H9 (cell line): ENCODE measurements around the gene SCRN2. TPM values are rescaled to one million over a fixed set of nuclear protein-coding genes. Genes with fewer than 3 reads are reported as not detected.

ENCODE experiments used
- DNase-seq: peaks from one replicate; pipeline ENCODE4 v3.0.0-alpha.2; 2017
- H2AFZ ChIP-seq: one replicate; pipeline ENCODE4 v1.6.1; 2013; ENCODE audit warnings: mild to moderate bottlenecking, low read length, control low read depth, moderate library complexity
- H2AK5ac ChIP-seq: 2 replicates; pipeline ENCODE4 v1.6.1; 2013; ENCODE audit warnings: low read length, control low read depth, mixed read lengths; ENCODE audit not compliant: insufficient read length
- H2BK120ac ChIP-seq: one replicate; pipeline ENCODE4 v1.6.1; 2013; ENCODE audit warnings: low read depth, mild to moderate bottlenecking, low read length, control low read depth, inconsistent platforms; ENCODE audit not compliant: poor library complexity, severe bottlenecking
- H2BK12ac ChIP-seq: 2 replicates; pipeline ENCODE4 v1.6.1; 2013; ENCODE audit warnings: low read length, control low read depth, mixed read lengths, low read depth; ENCODE audit not compliant: insufficient read length
- H2BK15ac ChIP-seq: 2 replicates; pipeline ENCODE4 v1.6.1; 2013; ENCODE audit warnings: low read depth, low read length, control low read depth
- H2BK20ac ChIP-seq: one replicate; pipeline ENCODE4 v1.6.1; 2013; ENCODE audit warnings: low read depth, mild to moderate bottlenecking, low read length, control low read depth, inconsistent platforms; ENCODE audit not compliant: poor library complexity, severe bottlenecking
- H2BK5ac ChIP-seq: 2 replicates; pipeline ENCODE4 v1.6.1; 2013; ENCODE audit warnings: low read length, control low read depth, mixed read lengths; ENCODE audit not compliant: insufficient read length
- H3K14ac ChIP-seq: 2 replicates; pipeline ENCODE4 v1.6.1; 2013; ENCODE audit warnings: low read length, control low read depth; ENCODE audit not compliant: insufficient read depth
- H3K18ac ChIP-seq: 2 replicates; pipeline ENCODE4 v1.6.1; 2013; ENCODE audit warnings: low read depth, mild to moderate bottlenecking, mixed read lengths, low read length, control low read depth; ENCODE audit not compliant: insufficient read length
- H3K23ac ChIP-seq: 2 replicates; pipeline ENCODE4 v1.6.1; 2013; ENCODE audit warnings: low read length, control low read depth, mixed read lengths, low read depth; ENCODE audit not compliant: insufficient read length
- H3K23me2 ChIP-seq: 2 replicates; pipeline ENCODE4 v1.6.1; 2013; ENCODE audit warnings: low read depth, mild to moderate bottlenecking, mixed read lengths, low read length, control low read depth; ENCODE audit not compliant: insufficient read length, poor library complexity, severe bottlenecking
- H3K27ac ChIP-seq: 2 replicates; pipeline ENCODE4 v1.5.1; 2013; ENCODE audit warnings: low read length, control low read depth, mixed read lengths, low read depth; ENCODE audit not compliant: insufficient read length
- H3K27me3 ChIP-seq: 2 replicates; pipeline ENCODE4 v1.6.1; 2013; ENCODE audit warnings: low read length, control low read depth, inconsistent platforms; ENCODE audit not compliant: insufficient read depth
- H3K4ac ChIP-seq: 2 replicates; pipeline ENCODE4 v1.6.1; 2013; ENCODE audit warnings: low read depth, mild to moderate bottlenecking, control low read depth, inconsistent platforms, low read length, moderate library complexity
- H3K4me1 ChIP-seq: 2 replicates; pipeline ENCODE4 v1.6.1; 2013; ENCODE audit warnings: low read length, control low read depth, inconsistent platforms; ENCODE audit not compliant: insufficient read depth
- H3K4me2 ChIP-seq: 2 replicates; pipeline ENCODE4 v1.6.1; 2013; ENCODE audit warnings: low read length, control low read depth, mixed read lengths; ENCODE audit not compliant: insufficient read length, insufficient read depth
- H3K56ac ChIP-seq: 2 replicates; pipeline ENCODE4 v1.6.1; 2013; ENCODE audit warnings: low read depth, mild to moderate bottlenecking, mixed read lengths, low read length, control low read depth; ENCODE audit not compliant: insufficient read length
- H3K79me1 ChIP-seq: 2 replicates; pipeline ENCODE4 v1.6.1; 2013; ENCODE audit warnings: low read depth, mild to moderate bottlenecking, moderate library complexity, low read length, control low read depth, inconsistent platforms; ENCODE audit not compliant: insufficient read depth, poor library complexity, severe bottlenecking
- H3K79me2 ChIP-seq: 2 replicates; pipeline ENCODE4 v1.6.1; 2013; ENCODE audit warnings: low read length, control low read depth, inconsistent platforms; ENCODE audit not compliant: insufficient read depth
- H3K9ac ChIP-seq: 2 replicates; pipeline ENCODE4 v1.6.1; 2013; ENCODE audit warnings: low read length, control low read depth, mixed read lengths; ENCODE audit not compliant: insufficient read length; ENCODE audit errors: extremely low read depth
- H3K9me3 ChIP-seq: one replicate; pipeline ENCODE4 v1.6.1; 2013; ENCODE audit warnings: low read depth, low read length, inconsistent platforms; ENCODE audit not compliant: control insufficient read depth
- H3T11ph ChIP-seq: one replicate; pipeline ENCODE4 v1.6.1; 2013; ENCODE audit warnings: mild to moderate bottlenecking, low read length, control low read depth, inconsistent platforms
- H4K20me1 ChIP-seq: one replicate; pipeline ENCODE4 v1.6.1; 2013; ENCODE audit not compliant: control insufficient read depth, insufficient read length, insufficient read depth
- H4K5ac ChIP-seq: 2 replicates; pipeline ENCODE4 v1.6.1; 2013; ENCODE audit warnings: low read depth, mild to moderate bottlenecking, mixed read lengths, low read length, control low read depth; ENCODE audit not compliant: insufficient read length
- H4K8ac ChIP-seq: replicated peaks from 2 replicates; pipeline ENCODE4 v1.6.1; 2013; ENCODE audit warnings: low read length, control low read depth, mixed read lengths, low read depth; ENCODE audit not compliant: insufficient read length
- H4K91ac ChIP-seq: 2 replicates; pipeline ENCODE4 v1.6.1; 2013; ENCODE audit warnings: low read depth, mild to moderate bottlenecking, moderate library complexity, mixed read lengths, low read length, control low read depth; ENCODE audit not compliant: insufficient read length
- H3K27ac Mint-ChIP-seq, 3 experiments: 2 replicates in 2 of 3; 3 replicates in 1 of 3; pipeline ENCODE4 v1.8.0; 2020 to 2021; ENCODE audit warnings: mixed read lengths in 3 of 3, mild to moderate bottlenecking in 1 of 3, moderate library complexity in 1 of 3
- H3K27me3 Mint-ChIP-seq: 2 replicates; pipeline ENCODE4 v1.8.0; 2021; ENCODE audit warnings: low read depth, mild to moderate bottlenecking, moderate library complexity, mixed read lengths
- H3K36me3 Mint-ChIP-seq, 3 experiments: 2 replicates in 2 of 3; 3 replicates in 1 of 3; pipeline ENCODE4 v1.8.0; 2020 to 2021; ENCODE audit warnings: low read depth in 3 of 3, mixed read lengths in 3 of 3; ENCODE audit not compliant: insufficient read depth in 1 of 3
- H3K4me1 Mint-ChIP-seq, 2 experiments: 2 replicates each; pipeline ENCODE4 v1.8.0; 2020; ENCODE audit warnings: mixed read lengths in 2 of 2
- H3K4me3 Mint-ChIP-seq, 2 experiments: 2 replicates in 1 of 2; 3 replicates in 1 of 2; pipeline ENCODE4 v1.8.0; 2020 to 2021; ENCODE audit warnings: mild to moderate bottlenecking in 2 of 2, mixed read lengths in 2 of 2, moderate library complexity in 1 of 2
- H3K9me3 Mint-ChIP-seq, 2 experiments: 2 replicates in 1 of 2; 3 replicates in 1 of 2; pipeline ENCODE4 v1.8.0; 2020; ENCODE audit warnings: mild to moderate bottlenecking in 2 of 2, mixed read lengths in 2 of 2, moderate library complexity in 1 of 2
- CTCF ChIP-seq: fragments of 200-600 bp; sonication (generic); conservative IDR thresholded peaks from 3 replicates; pipeline ENCODE4 v1.8.0; 2021; ENCODE audit warnings: antibody characterized with exemption, mild to moderate bottlenecking
- WGBS: extraction: QIAGEN DNeasy Blood & Tissue Kit; methylation state at CpG from one replicate; pipeline ENCODE4 v1.1.7; 2013; ENCODE audit warnings: missing lambda C conversion rate, low lambda C conversion rate, mixed read lengths; ENCODE audit not compliant: insufficient read length; ENCODE audit errors: extremely low coverage; 5-methylcytosine and 5-hydroxymethylcytosine counted together
- total RNA-seq: library from RNA; stranded (reverse); gene quantifications from 2 replicates; pipeline ENCODE4 v1.2.1, GENCODE V29; 2021

The SCRN2 gene
- total RNA-seq, 1 experiment from 2014 or later, result 34.0 TPM

GRCh38 chr17:47845716-47846075, 4.6 kb upstream of the SCRN2 start:
- H3K4me2 ChIP-seq, result no peak overlapping the region
- H3K18ac ChIP-seq, result no peak overlapping the region
- no peak overlapping the region for H2AK5ac ChIP-seq
- H3T11ph ChIP-seq, result no peak overlapping the region
- no peak overlapping the region for H3K23ac ChIP-seq
- H3K27me3 Mint-ChIP-seq, result peaks cover 70% of the 10 kb centered on the region
- H3K4me1 ChIP-seq, result peaks cover 4% of the 10 kb centered on the region; the same call in 1 of the 2 replicates
- H4K20me1 ChIP-seq, result no peaks in the 10 kb centered on the region
- H3K9ac ChIP-seq, result no peak overlapping the region
- no peaks in the 10 kb centered on the region for H3K79me2 ChIP-seq
- WGBS, result no CpG with 5 or more reads among the region's 3 CpGs
- no peak overlapping the region for H2BK20ac ChIP-seq
- H3K4me3 Mint-ChIP-seq, result no peak overlapping the region
- no peak overlapping the region for H2BK5ac ChIP-seq
- H2BK120ac ChIP-seq, result no peak overlapping the region
- DNase-seq, result no peak
- no peak overlapping the region for H3K4ac ChIP-seq
- H4K91ac ChIP-seq, result no peak overlapping the region
- no peak overlapping the region for H2BK12ac ChIP-seq
- H4K8ac ChIP-seq, result no peak overlapping the region
- H3K4me1 Mint-ChIP-seq, result peaks cover 31 to 53% of the 10 kb centered on the region in 2 experiments
- no peak overlapping the region for H3K27ac ChIP-seq
- H4K5ac ChIP-seq, result no peak overlapping the region
- no peak overlapping the region for H3K14ac ChIP-seq
- no peak overlapping the region for H2AFZ ChIP-seq
- H3K23me2 ChIP-seq, result peaks cover 14% of the 10 kb centered on the region
- H2BK15ac ChIP-seq, result no peak overlapping the region
- H3K27me3 ChIP-seq, result peaks cover 44% of the 10 kb centered on the region
- no peaks in the 10 kb centered on the region for H3K79me1 ChIP-seq
- H3K9me3 ChIP-seq, result no peaks in the 10 kb centered on the region
- no peak overlapping the region for H3K56ac ChIP-seq
- no peak for TF ChIP-seq CTCF
- no peaks in the 10 kb centered on the region; a peak in 1 of 5 replicates for H3K9me3 Mint-ChIP-seq
- no peak overlapping the region for H3K27ac Mint-ChIP-seq
- H3K36me3 Mint-ChIP-seq, result peaks cover 0 to 2% (median 0%) of the 10 kb centered on the region in 3 experiments; a peak in 1 of 7 replicates
